ENCODE measurements around the gene PPM1N.

The PPM1N gene

DNA sequence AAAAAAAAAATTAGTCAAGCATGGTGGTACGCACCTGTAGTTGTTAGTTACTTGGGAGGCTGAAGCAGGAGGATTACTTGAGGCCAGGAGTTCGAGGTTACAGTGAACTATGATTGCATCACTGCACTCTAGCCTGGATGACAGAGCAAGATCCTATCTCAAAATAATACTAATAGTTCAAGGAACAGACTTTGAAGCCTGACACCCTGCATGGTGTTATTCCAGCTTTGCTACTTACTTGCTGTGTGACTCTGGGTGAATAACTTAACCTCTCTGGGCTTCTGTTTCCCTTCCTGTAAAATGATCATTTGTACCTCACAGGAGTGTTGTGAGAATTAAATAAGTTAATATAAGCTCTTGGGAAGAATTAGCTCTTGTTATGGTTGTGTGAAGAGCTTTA is 34.0 kb upstream of the PPM1N start:
- Histone ChIP-seq H3K4me1 (ENCODE audit: control insufficient read depth, insufficient read depth, low read length) (no peaks in the 10 kb centered on the region), H3K4me3 (ENCODE audit: low read depth, low read length) (no peak overlapping the region), H3K9me3 (ENCODE audit: control insufficient read depth, insufficient read depth, low read length) (no peaks in the 10 kb centered on the region), H3K9ac (ENCODE audit: low read depth, low read length) (no peak overlapping the region), H3K36me3 (ENCODE audit: control insufficient read depth, insufficient read depth, low read length) (no peaks in the 10 kb centered on the region), H3K27me3 (ENCODE audit: control insufficient read depth, insufficient read depth, low read length) (peaks cover 6% of the 10 kb centered on the region)

DNA sequence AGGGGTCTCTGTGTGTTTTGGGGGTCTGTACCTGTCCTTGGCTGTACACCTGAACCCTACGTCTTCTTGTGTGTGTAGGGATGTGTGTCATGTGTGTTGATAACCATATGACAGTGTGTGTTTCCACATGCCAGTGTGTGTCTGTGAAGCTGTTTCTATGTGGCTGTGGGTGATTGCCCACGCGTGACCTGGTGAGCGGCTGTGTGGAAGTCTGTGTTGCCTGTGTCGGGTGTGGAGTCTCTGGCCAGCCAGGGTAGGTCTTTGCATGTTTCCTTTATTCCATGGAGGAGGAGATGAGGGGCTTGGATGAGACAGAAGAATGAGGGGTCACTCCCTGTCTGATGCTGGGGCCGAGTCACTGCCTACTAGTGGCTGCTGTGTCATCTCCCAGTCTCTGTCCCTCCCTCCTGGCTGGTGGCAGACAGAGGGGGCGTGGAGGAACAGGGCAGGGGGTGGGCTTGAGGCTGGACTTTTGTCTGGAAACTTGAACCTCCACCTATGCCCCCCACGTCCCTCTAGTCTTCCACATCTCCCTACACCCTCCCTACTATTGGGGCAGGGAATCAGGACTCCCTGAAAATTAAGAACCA is 33.3 kb upstream of the PPM1N start:
- Histone ChIP-seq H3K4me1 (ENCODE audit: control insufficient read depth, insufficient read depth, low read length) (no peaks in the 10 kb centered on the region), H3K9ac (ENCODE audit: low read depth, low read length) (no peak overlapping the region), H3K36me3 (ENCODE audit: control insufficient read depth, insufficient read depth, low read length) (no peaks in the 10 kb centered on the region), H3K4me3 (ENCODE audit: low read depth, low read length) (no peak overlapping the region), H3K27me3 (ENCODE audit: control insufficient read depth, insufficient read depth, low read length) (peaks cover 6% of the 10 kb centered on the region), H3K9me3 (ENCODE audit: control insufficient read depth, insufficient read depth, low read length) (no peaks in the 10 kb centered on the region)

DNA sequence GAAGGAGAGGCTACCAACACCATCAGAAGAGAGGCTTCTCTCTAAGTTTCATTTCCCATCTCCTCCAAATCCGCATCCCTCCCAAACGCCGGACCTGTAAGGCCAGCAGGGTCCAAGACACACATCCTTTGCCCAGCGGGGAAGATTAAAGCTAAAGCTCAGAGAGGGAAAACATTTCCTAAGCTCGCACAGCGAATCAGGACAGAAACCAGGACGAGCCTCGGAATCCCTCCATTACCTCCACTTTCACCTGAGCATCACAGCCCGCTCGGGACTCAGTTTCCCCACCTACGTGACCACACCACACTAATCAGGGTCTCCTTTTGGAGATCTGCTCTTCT is 31.2 kb upstream of the PPM1N start:
- no peaks in the 10 kb centered on the region for H3K9me3 ChIP-seq (ENCODE audit: control insufficient read depth, insufficient read depth, low read length)
- peak overlapping the region; percentile 96 for H3K4me3 ChIP-seq (ENCODE audit: low read depth, low read length)
- H3K36me3 ChIP-seq (ENCODE audit: control insufficient read depth, insufficient read depth, low read length): no peaks in the 10 kb centered on the region
- H3K27me3 ChIP-seq (ENCODE audit: control insufficient read depth, insufficient read depth, low read length): peaks cover 22% of the 10 kb centered on the region
- peaks cover under 1% of the 10 kb centered on the region for H3K4me1 ChIP-seq (ENCODE audit: control insufficient read depth, insufficient read depth, low read length)
- H3K9ac ChIP-seq (ENCODE audit: low read depth, low read length): peak overlapping the region; percentile 54

DNA sequence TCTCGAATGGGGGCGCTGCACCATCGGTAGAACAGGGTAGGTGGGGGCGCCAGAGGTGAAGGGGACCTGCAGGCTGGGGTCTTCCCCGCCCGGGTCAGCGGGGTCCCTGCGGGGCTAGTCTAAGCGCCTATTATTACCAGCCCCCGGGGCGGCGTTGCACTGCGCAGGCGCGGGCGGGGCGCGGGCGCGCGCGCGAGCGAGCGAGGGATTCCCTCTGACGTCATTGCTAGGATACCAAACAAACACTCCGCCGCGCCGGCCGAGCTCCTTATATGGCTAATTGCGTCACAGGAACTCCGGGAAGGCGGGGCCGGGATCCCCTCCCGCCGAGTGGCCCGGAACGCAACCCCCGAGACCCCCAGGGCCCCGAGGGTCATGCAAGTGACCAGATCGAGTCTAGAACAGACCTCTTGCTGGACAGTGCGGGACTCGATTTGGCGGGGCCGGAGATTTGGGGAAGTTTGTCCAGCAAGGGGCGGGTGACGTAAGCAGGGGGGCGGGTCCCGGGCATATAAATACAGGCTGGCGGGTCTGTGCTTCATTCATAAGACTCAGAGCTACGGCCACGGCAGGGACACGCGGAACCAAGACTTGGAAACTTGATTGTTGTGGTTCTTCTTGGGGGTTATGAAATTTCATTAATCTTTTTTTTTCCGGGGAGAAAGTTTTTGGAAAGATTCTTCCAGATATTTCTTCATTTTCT is 30.6 kb upstream of the PPM1N start, which contains the start of gene FOSB:
Gene FOSB, plus strand, starts transcription at position 541 of the 703 bp plus-strand sequence. CDS start 591 bp downstream, outside the sequence.
- Histone ChIP-seq H3K9me3 (ENCODE audit: control insufficient read depth, insufficient read depth, low read length) (no peaks in the 10 kb centered on the region), H3K27me3 (ENCODE audit: control insufficient read depth, insufficient read depth, low read length) (peaks cover 28% of the 10 kb centered on the region), H3K4me1 (ENCODE audit: control insufficient read depth, insufficient read depth, low read length) (peaks cover 3% of the 10 kb centered on the region), H3K4me3 (ENCODE audit: low read depth, low read length) (peak within 1 kb of the TSS; percentile 96), H3K36me3 (ENCODE audit: control insufficient read depth, insufficient read depth, low read length) (no peaks in the 10 kb centered on the region), H3K9ac (ENCODE audit: low read depth, low read length) (peak within 1 kb of the TSS; percentile 66)

DNA sequence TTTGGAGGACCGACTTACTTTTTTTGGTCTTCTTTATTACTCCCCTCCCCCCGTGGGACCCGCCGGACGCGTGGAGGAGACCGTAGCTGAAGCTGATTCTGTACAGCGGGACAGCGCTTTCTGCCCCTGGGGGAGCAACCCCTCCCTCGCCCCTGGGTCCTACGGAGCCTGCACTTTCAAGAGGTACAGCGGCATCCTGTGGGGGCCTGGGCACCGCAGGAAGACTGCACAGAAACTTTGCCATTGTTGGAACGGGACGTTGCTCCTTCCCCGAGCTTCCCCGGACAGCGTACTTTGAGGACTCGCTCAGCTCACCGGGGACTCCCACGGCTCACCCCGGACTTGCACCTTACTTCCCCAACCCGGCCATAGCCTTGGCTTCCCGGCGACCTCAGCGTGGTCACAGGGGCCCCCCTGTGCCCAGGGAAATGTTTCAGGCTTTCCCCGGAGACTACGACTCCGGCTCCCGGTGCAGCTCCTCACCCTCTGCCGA is 30.0 kb upstream of the PPM1N start:
- Histone ChIP-seq H3K36me3 (ENCODE audit: control insufficient read depth, insufficient read depth, low read length) (no peaks in the 10 kb centered on the region), H3K9ac (ENCODE audit: low read depth, low read length) (no peak overlapping the region), H3K4me1 (ENCODE audit: control insufficient read depth, insufficient read depth, low read length) (peaks cover 3% of the 10 kb centered on the region), H3K9me3 (ENCODE audit: control insufficient read depth, insufficient read depth, low read length) (no peaks in the 10 kb centered on the region), H3K27me3 (ENCODE audit: control insufficient read depth, insufficient read depth, low read length) (peaks cover 33% of the 10 kb centered on the region), H3K4me3 (ENCODE audit: low read depth, low read length) (peak overlapping the region; percentile 96)

DNA sequence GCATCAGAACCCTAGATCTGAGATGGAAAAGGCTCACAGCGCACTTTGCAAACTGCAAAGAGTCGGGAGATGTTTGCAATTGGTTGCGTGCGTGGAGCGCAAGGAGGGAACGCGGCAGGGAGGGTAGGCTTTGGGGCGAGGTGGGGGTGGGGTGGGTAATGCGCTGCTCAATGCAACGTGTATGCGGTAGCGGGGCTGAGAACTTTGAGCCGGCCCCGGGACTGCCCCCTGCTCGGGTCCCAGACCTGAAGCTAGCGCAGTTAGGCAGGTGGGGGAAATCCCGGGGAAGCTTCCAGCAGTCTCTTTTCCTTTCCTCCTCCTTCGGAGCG is 29.5 kb upstream of the PPM1N start:
- no peaks in the 10 kb centered on the region for H3K9me3 ChIP-seq (ENCODE audit: control insufficient read depth, insufficient read depth, low read length)
- H3K27me3 ChIP-seq (ENCODE audit: control insufficient read depth, insufficient read depth, low read length): peaks cover 33% of the 10 kb centered on the region
- H3K4me1 ChIP-seq (ENCODE audit: control insufficient read depth, insufficient read depth, low read length): peaks cover 3% of the 10 kb centered on the region
- peak overlapping the region; percentile 96 for H3K4me3 ChIP-seq (ENCODE audit: low read depth, low read length)
- peak overlapping the region; percentile 66 for H3K9ac ChIP-seq (ENCODE audit: low read depth, low read length)
- H3K36me3 ChIP-seq (ENCODE audit: control insufficient read depth, insufficient read depth, low read length): no peaks in the 10 kb centered on the region

DNA sequence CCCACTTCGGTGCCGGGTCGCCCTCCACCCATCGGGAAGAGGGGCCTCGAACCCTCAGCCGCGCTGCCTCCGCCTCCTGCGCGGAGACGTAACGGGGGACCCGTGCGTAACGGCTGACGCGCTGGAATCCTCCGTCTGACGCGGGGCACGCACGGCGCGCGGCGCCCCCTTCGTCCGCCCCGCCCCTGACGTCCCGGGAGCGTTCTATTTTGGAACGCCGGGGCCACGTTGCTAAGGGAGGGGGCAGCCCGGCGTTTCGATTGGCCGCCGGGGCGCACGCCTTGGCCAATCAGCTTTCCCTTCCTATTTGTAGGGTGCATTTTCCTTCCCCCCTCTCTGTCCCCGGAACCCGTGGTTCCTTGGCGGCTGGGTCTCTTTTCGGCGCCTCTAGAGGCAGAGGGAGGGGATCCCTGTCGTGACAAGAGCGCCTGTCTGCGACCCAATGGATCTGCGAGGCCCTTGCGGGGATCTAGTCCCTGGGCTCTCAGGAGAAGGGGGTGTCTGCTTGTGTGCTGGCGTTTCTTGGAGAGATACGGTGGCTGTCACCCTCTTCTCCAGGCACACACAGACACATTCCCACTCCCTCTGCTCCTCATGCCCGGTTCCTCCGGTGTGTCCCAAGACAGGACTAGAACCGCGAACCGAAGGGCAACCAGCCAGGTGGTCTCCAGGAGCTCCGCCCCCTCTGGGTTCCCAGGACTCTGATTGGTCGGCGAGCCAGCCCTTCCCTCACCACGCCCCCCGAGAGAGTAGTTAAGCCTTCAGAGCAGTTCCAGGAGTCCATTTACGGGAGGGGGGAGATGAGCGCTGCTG is 28.9 kb upstream of the PPM1N start:
- Histone ChIP-seq H3K4me1 (ENCODE audit: control insufficient read depth, insufficient read depth, low read length) (peaks cover 3% of the 10 kb centered on the region), H3K9ac (ENCODE audit: low read depth, low read length) (peak overlapping the region; percentile 66), H3K9me3 (ENCODE audit: control insufficient read depth, insufficient read depth, low read length) (no peaks in the 10 kb centered on the region), H3K36me3 (ENCODE audit: control insufficient read depth, insufficient read depth, low read length) (no peaks in the 10 kb centered on the region), H3K4me3 (ENCODE audit: low read depth, low read length) (peak overlapping the region; percentile 96), H3K27me3 (ENCODE audit: control insufficient read depth, insufficient read depth, low read length) (peaks cover 33% of the 10 kb centered on the region)

DNA sequence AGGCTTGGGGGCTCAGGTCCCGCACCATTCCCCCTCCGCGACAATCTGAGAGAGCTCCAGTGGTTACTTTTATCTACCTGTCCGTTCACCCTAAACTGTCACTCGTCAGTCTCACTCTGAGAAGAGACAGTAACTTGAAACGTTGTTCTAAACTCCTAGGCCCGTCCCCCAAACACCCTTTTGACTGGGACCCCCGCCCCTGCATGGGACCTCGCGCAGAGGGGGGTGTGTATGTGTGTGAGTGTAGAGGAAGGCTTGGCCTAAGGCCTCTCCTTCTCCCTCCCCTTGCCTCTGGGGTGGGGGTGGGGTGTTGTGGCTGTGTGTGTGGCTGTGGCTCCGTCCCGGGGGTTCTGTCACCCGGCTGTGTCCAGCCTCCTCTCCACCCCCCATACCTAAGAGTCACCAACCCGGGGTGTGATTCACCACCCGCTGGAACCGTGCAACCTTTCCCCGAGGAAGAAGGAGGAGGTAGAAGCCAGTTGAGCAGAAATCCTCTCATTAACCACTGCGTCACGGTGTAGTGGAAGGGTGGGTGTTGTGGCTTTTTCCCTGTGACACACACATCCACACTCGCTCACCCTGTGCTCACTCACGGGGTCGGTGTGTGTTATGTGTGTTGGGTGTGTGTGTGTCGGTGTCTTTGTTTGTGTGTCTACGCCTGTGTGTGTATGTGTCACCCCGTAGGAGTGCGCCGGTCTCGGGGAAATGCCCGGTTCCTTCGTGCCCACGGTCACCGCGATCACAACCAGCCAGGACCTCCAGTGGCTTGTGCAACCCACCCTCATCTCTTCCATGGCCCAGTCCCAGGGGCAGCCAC is 28.1 kb upstream of the PPM1N start:
- H3K9me3 ChIP-seq (ENCODE audit: control insufficient read depth, insufficient read depth, low read length): no peaks in the 10 kb centered on the region
- peak overlapping the region; percentile 96 for H3K4me3 ChIP-seq (ENCODE audit: low read depth, low read length)
- H3K36me3 ChIP-seq (ENCODE audit: control insufficient read depth, insufficient read depth, low read length): no peaks in the 10 kb centered on the region
- no peak overlapping the region for H3K9ac ChIP-seq (ENCODE audit: low read depth, low read length)
- peaks cover 3% of the 10 kb centered on the region for H3K4me1 ChIP-seq (ENCODE audit: control insufficient read depth, insufficient read depth, low read length)
- peaks cover 33% of the 10 kb centered on the region for H3K27me3 ChIP-seq (ENCODE audit: control insufficient read depth, insufficient read depth, low read length)

DNA sequence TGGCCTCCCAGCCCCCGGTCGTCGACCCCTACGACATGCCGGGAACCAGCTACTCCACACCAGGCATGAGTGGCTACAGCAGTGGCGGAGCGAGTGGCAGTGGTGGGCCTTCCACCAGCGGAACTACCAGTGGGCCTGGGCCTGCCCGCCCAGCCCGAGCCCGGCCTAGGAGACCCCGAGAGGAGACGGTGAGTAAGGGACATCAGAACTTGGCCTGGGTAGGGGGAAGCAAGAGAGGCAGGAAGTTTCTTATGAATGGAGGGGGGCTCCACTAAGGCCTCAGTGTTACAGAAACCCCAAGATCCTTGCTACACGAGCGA is 27.5 kb upstream of the PPM1N start:
- Histone ChIP-seq H3K4me1 (ENCODE audit: control insufficient read depth, insufficient read depth, low read length) (peaks cover 3% of the 10 kb centered on the region), H3K27me3 (ENCODE audit: control insufficient read depth, insufficient read depth, low read length) (peaks cover 33% of the 10 kb centered on the region), H3K9me3 (ENCODE audit: control insufficient read depth, insufficient read depth, low read length) (no peaks in the 10 kb centered on the region), H3K4me3 (ENCODE audit: low read depth, low read length) (no peak overlapping the region), H3K36me3 (ENCODE audit: control insufficient read depth, insufficient read depth, low read length) (no peaks in the 10 kb centered on the region), H3K9ac (ENCODE audit: low read depth, low read length) (no peak overlapping the region)

DNA sequence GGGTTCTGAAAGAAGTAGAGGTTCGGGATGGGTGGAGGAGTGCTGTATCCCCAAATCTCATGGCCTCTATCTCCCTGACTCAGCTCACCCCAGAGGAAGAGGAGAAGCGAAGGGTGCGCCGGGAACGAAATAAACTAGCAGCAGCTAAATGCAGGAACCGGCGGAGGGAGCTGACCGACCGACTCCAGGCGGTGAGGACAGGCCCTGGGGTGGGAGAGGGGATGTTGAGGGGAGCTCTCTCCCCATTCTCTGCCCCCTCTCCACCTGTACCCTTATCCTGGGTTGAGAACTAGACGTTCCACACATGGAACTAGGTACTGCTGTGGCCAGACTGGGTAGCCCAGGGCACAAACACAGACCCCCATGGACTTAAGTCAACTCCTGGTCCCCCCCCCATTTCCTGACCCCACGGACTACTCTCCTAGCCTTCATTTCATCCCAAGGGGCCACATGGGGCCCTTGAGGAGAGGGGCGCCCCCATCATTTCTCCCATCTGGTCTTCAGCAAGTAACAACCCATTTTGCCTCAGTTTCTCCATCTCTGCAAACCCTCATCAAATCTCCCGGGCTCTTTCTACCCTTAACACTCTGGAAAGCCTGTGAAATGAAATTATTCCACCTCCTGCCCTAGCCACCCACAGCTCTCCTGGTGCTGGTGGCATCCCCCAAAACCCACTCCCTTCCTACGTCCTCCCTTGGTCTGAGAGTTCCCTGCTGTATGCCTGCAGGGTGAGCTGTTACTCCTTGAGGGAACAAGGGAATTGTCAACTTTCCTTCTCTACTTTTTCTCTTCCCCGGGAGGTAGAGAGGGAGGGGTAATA is 26.9 kb upstream of the PPM1N start:
- H3K4me1 ChIP-seq (ENCODE audit: control insufficient read depth, insufficient read depth, low read length): peaks cover 3% of the 10 kb centered on the region
- no peaks in the 10 kb centered on the region for H3K36me3 ChIP-seq (ENCODE audit: control insufficient read depth, insufficient read depth, low read length)
- H3K9me3 ChIP-seq (ENCODE audit: control insufficient read depth, insufficient read depth, low read length): no peaks in the 10 kb centered on the region
- H3K27me3 ChIP-seq (ENCODE audit: control insufficient read depth, insufficient read depth, low read length): peaks cover 31% of the 10 kb centered on the region
- no peak overlapping the region for H3K9ac ChIP-seq (ENCODE audit: low read depth, low read length)
- no peak overlapping the region for H3K4me3 ChIP-seq (ENCODE audit: low read depth, low read length)

Measured in iPS-15b (cell line).